Measurements from ENCODE around the gene TRAPPC4. TPM values are rescaled to one million over a fixed set of nuclear protein-coding genes. Genes with fewer than 3 reads are reported as not detected.
A peak's percentile ranks its signal among the peaks of the same experiment; 100 is the strongest.

The TRAPPC4 gene
- total and polyA plus RNA-seq, 4 donors = 21.1 to 35.7 (median 32.4) TPM

- TF ChIP-seq CTCF (IDR thresholded peaks at IDR 0.05; ENCODE audit: low read depth, low read length, missing input control) = no peak
- TF ChIP-seq, protein P1, sequence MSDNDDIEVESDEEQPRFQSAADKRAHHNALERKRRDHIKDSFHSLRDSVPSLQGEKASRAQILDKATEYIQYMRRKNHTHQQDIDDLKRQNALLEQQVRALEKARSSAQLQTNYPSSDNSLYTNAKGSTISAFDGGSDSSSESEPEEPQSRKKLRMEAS (IDR thresholded peaks at IDR 0.05) = peak; percentile 26
Observed at GRCh38 chr11:119029340-119030028, 10.9 kb downstream of the TRAPPC4 start (continued).

DNA sequence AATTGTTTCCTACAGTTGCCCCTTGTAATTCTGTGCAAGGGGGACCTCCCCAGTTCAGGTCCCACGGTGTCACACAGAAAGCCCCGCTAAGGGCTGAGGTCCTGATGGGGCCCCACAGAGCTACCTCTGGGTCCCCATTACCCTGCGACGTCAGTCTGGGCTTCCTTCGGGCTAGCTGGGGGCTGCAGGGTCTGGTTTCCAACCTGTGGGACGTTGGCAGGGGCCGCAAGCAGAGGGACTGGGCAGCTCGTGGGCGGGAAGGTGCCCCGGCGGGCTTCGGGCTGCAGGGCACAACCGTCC lies 11.4 kb downstream of the TRAPPC4 start:
- peak overlapping the region; percentile 92 to 97 for H3K27ac ChIP-seq (ENCODE audit: low read depth in 1 of 2, low read length in 2 of 2)
- peak overlapping the region; percentile 66 to 86 (median 71) for H3K4me3 ChIP-seq (ENCODE audit: low read depth in 1 of 3, low read length in 3 of 3)
- peaks cover 0 to 7% (median 3%) of the 10 kb centered on the region in 4 donors for H3K36me3 ChIP-seq (ENCODE audit: control insufficient read depth in 4 of 4, insufficient read depth in 3 of 4, low read depth in 1 of 4, low read length in 3 of 4)
- 2% methylated on average over 13 of the region's 13 CpGs for WGBS
- TF ChIP-seq, protein P2, sequence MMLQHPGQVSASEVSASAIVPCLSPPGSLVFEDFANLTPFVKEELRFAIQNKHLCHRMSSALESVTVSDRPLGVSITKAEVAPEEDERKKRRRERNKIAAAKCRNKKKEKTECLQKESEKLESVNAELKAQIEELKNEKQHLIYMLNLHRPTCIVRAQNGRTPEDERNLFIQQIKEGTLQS (IDR thresholded peaks at IDR 0.05) = no peak
- no peak for TF ChIP-seq HNF4A (conservative IDR thresholded peaks at IDR 0.05)
- no peak for TF ChIP-seq RXRA (IDR thresholded peaks at IDR 0.05)
- TF ChIP-seq RAD21 (IDR thresholded peaks at IDR 0.05) = no peak
- no peak for TF ChIP-seq YY1 (IDR thresholded peaks at IDR 0.05)
- TF ChIP-seq, protein P3, sequence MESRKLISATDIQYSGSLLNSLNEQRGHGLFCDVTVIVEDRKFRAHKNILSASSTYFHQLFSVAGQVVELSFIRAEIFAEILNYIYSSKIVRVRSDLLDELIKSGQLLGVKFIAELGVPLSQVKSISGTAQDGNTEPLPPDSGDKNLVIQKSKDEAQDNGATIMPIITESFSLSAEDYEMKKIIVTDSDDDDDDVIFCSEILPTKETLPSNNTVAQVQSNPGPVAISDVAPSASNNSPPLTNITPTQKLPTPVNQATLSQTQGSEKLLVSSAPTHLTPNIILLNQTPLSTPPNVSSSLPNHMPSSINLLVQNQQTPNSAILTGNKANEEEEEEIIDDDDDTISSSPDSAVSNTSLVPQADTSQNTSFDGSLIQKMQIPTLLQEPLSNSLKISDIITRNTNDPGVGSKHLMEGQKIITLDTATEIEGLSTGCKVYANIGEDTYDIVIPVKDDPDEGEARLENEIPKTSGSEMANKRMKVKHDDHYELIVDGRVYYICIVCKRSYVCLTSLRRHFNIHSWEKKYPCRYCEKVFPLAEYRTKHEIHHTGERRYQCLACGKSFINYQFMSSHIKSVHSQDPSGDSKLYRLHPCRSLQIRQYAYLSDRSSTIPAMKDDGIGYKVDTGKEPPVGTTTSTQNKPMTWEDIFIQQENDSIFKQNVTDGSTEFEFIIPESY (IDR thresholded peaks at IDR 0.05) = no peak
- TF ChIP-seq FOXA1 (IDR thresholded peaks at IDR 0.05) = no peak
- no peak for TF ChIP-seq REST (IDR thresholded peaks at IDR 0.05)
- no peak for TF ChIP-seq NR2F2 (IDR thresholded peaks at IDR 0.05)
- no peak for TF ChIP-seq CTCF (IDR thresholded peaks at IDR 0.05; ENCODE audit: low read depth, low read length, missing input control)
- TF ChIP-seq FOXA2 (IDR thresholded peaks at IDR 0.05) = no peak
- TF ChIP-seq, protein P1 (IDR thresholded peaks at IDR 0.05) = no peak
- H3K9me3 ChIP-seq (ENCODE audit: control insufficient read depth in 4 of 4, low read length in 3 of 4) = no peaks in the 10 kb centered on the region
- H3K4me1 ChIP-seq (ENCODE audit: control insufficient read depth in 4 of 4, insufficient read depth in 4 of 4, low read length in 3 of 4) = peaks cover 5 to 46% (median 30%) of the 10 kb centered on the region in 4 donors
- H3K9ac ChIP-seq (ENCODE audit: low read depth in 1 of 2, low read length in 2 of 2) = peak overlapping the region; percentile 77 to 79
- no peaks in the 10 kb centered on the region for H3K27me3 ChIP-seq (ENCODE audit: control insufficient read depth in 4 of 4, insufficient read depth in 4 of 4, low read length in 3 of 4)
- DNase-seq (ENCODE audit: low spot score) = no peak
